HuH-7.5 (cell line): ENCODE results near the gene MYADML2.
A peak's percentile ranks its signal among the peaks of the same experiment; 100 is the strongest.

Experiments
- DNase-seq: peaks from one replicate; pipeline ENCODE4 v3.0.0; 2011; ENCODE audit warnings: low spot score

Gene MYADML2

GRCh38 chr17:81978524-81979298 lies 31.7 kb upstream of the MYADML2 start:
- DNase-seq = no peak

- DNase-seq = peak; percentile 60
Observed at GRCh38 chr17:81977211-81977808, 30.3 kb upstream of the MYADML2 start, which contains the start of gene ASPSCR1. TSS of gene ASPSCR1 (plus strand) at chr17:81977629. CDS start at chr17:81977647, 18 bp downstream.

- no peak for DNase-seq
Observed at GRCh38 chr17:81976332-81977210, 29.5 kb upstream of the MYADML2 start.

- DNase-seq = no peak
Observed at GRCh38 chr17:81973432-81973831, 26.4 kb upstream of the MYADML2 start.

GRCh38 chr17:81968850-81969812 lies 22.1 kb upstream of the MYADML2 start:
- no peak for DNase-seq

GRCh38 chr17:81968396-81968745 lies 21.3 kb upstream of the MYADML2 start:
- no peak for DNase-seq

- peak; percentile 94 for DNase-seq
Observed at GRCh38 chr17:81967533-81968395, 20.7 kb upstream of the MYADML2 start.

- no peak for DNase-seq
Observed at GRCh38 chr17:81967244-81967532, 20.2 kb upstream of the MYADML2 start.

GRCh38 chr17:81966343-81967243 lies 19.6 kb upstream of the MYADML2 start:
- no peak for DNase-seq

GRCh38 chr17:81964081-81964849 lies 17.2 kb upstream of the MYADML2 start:
- no peak for DNase-seq

- DNase-seq = no peak
Observed at GRCh38 chr17:81962499-81963441, 15.7 kb upstream of the MYADML2 start.

GRCh38 chr17:81961521-81962498 lies 14.8 kb upstream of the MYADML2 start:
- no peak for DNase-seq

GRCh38 chr17:81961087-81961511 lies 14.1 kb upstream of the MYADML2 start, which contains the start of gene NOTUM:
TSS of gene NOTUM (minus strand) at chr17:81961187. CDS start at chr17:81960909, 278 bp downstream.
- DNase-seq = peak; percentile 73

GRCh38 chr17:81960130-81960958 lies 13.3 kb upstream of the MYADML2 start:
- DNase-seq = no peak

GRCh38 chr17:81959362-81960129 lies 12.5 kb upstream of the MYADML2 start:
- DNase-seq = peak; percentile 67
